ENCODE data around the gene MAPRE2.

MAPRE2 gene

DNA sequence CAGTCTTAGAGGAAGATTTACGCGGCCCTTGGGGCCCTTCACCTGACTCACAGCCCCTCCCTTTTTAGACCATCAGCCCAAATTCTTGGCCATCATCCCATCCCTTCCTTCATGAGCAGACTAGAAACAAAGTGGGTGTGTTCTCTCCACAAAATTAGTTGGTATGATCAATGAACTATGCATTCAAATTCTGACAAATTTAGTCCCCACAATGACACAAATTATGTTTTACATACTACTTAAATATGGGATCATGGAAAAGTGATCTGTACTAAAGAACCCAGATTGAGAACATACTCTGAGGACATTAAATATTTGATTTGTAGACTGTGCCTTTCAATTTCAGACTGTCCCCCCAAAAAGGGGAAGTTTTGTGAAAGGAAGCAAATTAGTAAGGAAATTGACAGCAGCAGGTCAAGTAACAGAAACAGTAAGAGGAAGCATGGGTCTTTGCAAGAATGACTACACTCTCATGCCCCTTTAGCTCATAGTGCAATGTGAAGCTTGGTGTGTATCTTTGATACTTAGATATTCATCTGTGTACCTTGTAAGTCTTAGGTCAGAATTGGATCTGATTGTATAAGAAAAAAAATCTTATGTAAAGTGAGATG is 2.2 kb upstream of the MAPRE2 start:
- DNase-seq, result no peak

DNA sequence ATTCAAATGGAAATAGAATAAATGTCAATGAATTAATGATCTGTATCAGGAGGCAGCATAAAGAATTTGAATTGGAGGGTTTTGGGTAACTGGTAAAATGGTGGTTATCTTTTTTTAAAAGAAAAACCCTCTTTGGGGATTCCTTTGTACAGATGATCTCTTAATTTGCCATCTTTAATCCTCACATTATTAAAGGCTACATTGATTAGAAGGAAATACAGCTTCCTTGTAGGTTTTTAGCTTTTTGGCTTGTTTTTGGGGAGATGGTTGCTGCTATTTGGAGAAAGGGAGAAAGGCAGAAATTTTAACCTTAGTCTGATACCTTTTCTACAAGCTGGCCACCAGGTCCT is 600 bp upstream of the MAPRE2 start:
- DNase-seq, result no peak

DNA sequence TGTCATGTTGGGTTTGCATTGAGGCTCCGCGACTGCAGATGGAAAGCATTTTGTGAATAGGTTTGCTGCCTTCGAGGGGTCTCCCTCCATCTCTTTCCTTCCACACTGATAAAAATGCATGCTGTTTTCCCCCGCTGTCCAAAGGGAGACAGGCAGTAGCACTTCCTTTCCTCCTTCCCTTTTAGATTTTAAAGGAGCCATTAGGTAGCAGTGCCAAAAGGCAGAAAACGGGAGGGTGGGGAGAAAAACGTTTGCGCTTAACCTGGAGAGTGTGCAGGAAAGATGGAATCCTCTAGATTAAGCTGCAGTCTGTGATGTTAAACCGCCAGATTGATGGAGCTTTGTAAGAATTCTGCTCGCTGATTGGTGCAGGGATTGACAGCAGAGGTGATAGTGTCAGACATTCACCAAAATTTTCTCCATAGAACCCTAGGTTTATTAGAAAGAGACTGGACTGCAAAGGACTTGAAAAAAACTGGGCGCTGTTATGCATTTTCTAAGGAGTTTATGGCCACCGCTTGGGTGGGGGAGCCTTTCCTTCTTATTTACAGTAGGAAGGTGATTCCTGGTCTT is 688 bp downstream of the MAPRE2 start:
- no peak for DNase-seq

DNA sequence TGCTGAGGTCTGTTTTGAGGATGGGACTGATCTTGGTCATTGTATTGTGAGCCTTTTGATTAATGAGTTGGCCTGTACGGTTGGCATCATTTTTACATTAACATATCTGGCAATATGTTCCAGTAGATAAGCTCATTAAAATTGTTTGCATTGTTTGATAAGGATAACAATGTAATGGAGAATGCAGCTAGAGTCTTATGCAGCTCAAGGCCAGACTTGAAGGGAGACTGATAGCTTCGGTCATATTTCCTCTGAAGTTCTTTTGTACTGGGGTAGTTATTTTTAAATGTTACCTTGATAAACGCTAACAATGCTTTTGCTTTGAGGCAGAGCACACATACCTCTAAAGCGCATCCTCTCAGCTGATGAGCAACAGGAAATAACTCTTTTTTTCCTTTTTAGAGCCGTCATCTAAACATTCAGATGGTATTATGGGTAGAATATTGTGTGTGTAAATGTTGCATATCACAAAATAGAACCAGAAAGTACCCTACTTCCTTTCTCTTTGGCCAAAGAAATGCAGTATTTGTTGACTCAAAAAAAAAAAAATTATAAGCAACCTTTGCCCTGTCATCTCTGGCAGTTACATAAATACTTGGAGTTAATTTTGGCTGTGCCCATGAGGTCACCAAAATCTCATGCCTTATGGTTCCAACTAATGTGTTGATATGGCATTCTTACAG is 1.3 kb downstream of the MAPRE2 start:
- DNase-seq, result no peak

DNA sequence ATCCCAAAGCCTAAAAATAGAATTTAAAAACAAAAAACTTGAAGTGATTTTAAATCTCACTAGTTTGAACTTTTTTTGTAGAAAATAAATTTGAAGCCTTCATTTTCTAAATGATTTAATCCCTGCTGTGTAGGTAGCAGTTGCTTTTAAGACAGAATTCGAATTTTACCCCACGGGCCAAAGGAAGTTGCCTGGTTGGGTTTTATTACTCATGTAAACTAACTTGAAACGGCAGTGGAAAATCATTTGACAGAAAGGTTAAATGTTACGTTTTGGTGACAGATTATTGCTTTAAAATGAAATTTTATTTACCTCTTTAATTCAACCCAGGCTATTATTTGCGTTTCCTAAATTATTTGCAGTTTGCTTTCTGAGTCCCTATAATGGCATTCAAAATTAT is 2.0 kb downstream of the MAPRE2 start:
- no peak for DNase-seq

DNA sequence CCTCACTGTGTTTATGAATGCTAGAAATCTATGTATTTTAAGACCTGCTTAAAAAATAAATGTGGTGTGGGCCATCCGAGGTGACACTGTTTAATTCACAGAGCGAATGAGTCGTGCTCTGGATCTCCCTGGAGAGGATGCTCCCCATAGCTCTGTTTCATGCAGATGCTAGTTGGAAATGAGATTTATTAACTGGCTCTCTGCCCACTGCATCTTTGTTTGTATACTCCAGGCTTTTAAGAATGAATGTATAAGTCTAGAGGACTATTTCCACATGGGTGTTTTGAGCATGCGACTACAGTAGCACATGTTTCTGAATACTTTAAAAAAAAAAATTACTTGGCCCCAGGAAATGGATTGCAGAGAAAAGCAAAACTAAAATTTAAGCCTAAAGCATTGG is 3.9 kb downstream of the MAPRE2 start:
- DNase-seq, result no peak

DNA sequence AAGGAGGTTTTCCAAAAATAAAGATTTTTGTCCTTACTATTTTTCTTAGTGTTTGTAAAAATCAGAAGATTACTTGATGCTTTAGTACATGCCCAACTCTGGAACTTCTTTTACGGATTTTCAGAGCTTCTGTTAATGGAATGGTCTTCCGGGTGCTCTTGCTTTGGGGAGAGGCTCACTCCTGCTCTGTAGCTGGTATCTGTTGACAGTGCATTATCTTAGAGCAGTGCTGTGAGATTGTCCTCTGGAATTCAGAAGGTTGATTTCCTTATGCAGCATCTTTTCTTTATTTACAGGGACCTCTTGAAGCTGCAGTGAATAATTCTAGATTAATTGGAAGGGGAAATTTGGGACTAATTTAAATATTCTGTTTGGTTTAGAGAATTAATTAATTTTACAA is 4.6 kb downstream of the MAPRE2 start:
- no peak for DNase-seq

DNA sequence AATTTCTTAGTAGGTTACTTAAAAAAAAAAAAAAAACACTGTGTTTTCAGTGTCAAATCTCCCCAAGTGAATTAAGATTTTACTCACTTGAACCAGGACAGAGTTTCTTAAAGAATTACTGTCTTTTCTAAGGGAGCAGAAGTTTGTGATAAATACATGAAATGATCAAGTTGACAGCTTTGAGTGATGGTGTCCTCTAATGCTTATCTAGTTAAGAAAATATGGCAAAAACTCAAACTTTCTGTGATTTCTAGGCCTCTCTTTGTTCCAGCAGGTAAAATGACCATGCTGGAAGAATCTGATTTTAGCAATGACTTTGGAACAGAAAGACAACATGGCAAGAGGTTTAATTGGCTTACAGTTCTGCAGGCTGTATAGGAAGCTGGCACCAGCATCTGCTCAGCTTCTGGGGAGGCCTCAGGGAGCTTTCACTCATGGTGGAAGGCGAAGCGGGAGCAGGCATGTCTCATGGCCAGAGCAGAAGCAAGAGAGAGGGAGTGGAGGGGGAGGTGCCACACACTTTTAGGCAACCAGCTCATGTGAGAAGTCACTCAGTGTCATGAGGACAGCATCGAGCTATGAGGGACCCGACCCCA is 6.6 kb downstream of the MAPRE2 start:
- no peak for DNase-seq

DNA sequence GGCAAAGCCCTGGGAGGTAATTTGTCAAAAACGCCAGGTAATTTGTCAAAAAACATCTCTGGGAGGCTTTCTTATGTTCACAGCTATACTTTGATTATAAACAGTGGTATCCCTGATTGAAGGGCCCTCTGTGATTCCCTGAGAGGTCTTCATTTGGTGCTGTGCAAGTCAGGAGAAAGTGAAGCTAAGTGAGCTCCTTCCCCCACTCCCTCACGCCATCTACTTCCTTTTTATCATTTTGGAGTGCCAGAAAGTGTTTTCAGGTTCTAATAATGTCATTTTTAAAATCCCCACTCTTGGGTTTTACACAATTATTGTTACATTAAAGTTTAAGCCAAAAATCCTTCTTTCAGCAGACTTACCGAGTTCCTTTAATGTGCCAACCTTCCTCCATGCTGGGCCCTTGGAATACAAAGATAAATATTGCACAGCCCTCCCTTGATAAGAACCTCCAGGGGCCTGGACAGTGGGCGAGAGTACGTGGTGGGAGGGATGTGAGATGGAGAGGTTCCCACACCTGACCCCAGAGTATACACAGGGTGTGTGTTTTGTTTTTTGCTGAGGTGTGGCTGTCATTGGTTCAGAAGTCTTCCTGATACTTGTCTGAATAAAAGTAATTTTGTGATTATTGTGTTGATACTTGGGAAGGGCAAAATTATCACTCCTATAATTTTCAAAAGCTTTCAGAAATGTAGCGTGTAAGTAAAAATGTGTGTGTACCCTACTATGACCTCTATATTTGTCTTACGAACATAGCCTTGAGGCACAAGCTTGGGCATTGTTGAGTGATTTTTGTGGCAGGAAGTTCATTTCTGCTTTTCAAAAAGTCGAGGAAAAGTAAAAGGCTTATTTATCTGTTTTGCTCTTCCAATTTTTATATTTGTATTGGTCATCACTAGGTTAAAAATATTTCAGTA is 8.2 kb downstream of the MAPRE2 start:
- no peak for DNase-seq

DNA sequence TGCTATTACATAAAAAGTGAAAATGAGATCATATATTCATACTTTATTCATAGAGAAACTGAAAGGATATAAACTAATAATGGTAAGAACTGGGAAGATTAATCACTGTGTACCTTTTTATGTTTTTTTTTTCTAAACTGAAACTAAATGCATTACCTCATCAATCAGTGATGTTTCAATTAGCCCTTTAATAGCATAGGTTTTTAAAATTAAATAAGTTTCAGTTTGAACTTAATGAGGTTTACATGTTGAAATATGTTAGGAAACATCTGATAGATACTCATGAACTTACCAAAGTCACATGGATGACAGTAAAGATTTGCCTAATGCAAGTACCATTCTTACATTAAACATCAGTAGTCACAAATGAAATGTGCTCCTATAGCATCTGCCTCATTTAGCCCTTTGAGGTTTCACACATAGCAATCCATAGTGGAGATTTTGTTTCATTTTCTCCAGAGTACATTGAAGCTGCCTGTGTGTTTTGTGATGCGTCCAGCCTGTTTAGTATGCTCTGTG is 8.9 kb downstream of the MAPRE2 start:
- no peak for DNase-seq

DNA sequence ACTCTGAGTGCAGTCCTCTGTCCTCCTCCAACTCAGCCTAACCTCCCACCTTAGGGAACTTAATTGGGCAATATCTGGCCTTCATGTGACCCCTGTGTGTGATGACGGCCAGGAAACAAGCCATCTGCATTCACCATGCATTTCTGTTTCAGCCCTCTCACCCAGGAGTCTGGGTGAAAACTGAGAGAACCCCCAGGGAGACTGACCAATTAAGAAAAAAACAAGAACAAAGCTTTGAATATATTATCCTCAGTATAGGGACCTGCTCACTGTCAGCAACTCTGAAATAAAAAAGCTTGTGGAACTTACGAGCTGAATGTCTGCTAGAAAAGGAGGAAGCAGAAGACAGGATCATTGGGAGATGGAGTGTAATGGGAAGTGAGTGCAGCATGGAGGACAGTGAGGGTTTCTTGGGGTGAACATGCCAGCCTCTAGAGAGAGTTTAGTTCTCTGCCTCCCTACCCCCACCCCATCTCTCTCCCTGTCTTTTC is 9.5 kb downstream of the MAPRE2 start:
- DNase-seq, result no peak

DNA sequence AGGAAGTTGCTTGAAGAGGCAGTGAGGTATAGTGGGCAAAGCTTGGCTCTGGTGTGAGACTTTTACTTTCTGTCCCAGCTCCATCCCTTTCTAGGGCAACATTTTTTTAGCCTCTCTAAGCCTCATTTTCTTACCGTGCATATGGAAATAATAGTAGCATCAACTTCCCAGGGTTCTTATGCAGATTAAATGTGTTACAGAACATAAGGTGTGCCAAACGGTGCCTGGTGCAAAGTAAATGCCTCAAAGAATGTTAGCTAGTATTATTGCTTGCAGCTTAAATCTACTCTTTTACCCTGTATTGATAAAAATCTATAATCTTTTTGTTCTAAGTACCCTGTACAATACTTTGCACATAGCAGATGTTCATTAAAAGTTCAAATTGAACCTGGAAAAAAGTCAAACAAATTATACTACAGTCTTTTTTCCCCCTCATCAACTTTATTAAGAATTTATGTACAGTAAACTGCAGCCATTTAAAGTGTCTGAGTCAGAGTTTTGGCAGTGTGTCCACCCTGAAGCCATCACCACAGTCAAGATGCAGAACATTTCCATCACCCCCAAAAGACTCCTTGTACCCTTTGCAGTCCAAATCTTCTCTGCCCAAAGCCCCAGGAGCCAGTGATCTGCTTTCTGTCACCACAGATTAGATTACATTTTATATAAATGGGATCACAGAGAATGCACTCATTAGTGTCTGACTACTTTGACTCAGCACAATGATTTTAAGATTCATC is 10.6 kb downstream of the MAPRE2 start:
- no peak for DNase-seq

DNA sequence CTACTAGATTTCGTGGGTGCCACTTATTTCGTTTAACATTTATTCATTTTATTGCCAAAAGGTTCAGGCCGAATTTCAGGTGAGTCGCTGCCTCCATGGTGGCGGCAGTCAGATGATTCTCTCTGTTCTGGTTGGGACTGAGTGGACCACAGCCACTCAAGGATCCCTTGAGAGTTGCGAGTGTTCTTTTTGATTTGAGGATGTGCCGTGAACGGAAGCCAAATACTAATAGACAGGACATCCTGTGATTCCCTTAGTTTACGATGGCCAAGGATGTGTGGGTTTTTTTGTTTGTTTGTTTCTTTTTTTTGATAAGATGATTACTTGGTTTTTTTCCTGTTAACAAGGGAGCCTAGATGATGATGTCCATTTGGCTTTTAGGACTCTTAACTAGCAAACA is 13.2 kb downstream of the MAPRE2 start:
- DNase-seq, result no peak

DNA sequence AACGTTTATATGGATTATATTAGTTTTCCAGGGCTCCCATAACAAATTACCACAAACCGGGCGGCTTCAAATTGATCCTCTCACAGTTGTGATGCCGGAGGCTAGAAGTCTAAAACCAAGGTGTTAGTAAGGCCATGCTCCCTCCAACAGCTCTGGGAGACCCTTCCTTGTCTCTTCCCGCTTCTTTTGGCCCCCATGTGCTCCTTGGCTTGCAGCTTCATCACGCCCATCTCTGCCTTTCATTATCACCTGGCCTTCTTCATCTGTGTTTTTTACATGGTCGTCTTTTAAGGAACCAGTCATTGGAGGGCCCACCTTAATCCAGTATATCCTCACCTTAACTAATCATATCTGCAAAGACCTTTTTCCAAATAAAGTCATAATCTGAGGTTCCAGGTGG is 13.9 kb downstream of the MAPRE2 start:
- no peak for DNase-seq

DNA sequence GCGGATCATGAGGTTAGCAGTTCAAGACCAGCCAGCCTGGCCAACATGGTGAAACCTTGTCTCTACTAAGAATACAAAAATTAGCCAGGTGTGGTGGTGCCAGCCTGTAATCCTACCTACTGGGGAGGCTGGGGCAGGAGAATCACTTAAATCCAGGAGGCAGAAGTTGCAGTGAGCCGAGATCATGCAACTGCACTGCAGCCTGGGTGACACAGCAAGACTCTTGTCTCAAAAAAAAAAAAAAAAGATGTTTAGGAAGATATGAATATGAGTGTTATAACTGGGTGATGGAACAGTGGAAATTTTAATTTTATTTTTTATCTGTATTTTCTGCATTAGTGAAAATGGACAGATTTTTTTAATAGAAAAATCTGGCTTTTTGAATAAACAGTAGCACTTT is 14.5 kb downstream of the MAPRE2 start:
- DNase-seq, result no peak

DNA sequence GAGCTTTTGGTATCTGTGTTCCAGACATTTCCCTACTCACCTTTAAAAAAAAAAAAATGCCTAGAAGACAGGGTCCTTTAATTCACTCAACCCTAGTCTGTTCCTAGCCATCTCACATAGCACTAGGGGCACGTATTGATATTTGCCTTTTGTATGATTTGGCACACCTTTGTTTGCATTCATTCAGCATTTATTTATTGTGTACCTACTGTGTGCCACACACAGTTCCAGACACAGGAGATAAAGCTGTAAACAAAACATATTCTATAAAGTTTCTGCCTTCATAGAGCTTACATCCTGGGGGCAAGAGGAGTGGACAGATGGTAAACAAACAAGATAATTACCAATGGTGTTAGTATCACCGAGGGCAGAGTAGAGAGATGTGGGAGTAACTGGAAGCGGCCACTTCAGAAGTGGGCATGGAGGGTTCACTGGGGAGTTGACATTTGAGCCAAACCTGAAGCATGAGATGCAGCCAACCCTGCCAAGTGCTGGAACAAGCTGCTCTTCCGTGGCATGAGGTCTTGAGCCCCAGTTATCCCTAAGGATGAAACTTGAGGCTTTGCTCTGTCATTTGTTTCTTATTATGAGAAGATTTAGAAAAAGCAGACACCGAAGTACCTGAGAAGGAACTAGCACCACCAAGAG is 18.2 kb downstream of the MAPRE2 start:
- no peak for DNase-seq

DNA sequence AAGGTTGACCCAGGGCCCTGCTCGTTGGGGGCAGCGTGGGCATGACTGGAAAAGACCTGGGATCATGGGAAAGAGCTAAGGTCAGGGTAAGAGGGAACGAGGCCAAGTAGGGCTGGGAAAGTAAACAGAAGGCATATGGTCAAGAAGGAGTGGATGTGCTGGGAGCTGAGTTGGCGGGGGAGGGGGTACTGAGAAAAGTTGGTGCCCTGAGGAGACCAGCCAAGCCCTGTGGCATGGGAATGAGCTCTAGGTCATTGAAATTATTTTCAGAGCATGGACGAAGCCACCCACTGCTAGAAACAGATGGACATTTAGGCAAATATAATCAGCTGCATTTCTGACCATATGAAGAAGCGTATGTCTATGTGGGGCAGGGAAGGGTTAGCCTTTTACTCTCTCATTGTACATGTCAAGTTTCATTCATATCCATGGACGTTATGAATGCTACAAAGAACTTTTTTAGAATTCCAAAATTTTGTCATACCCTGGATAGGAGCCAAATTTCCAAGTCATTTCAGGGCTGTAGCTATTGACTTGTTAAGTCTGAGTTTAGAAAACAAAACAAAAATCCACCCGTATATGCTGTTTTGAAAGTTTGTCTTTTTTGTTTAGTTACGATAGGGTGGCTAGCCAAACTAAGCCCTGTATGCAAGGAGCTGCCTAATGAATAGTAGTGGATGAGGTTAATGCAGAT is 19.1 kb downstream of the MAPRE2 start:
- DNase-seq, result no peak

DNA sequence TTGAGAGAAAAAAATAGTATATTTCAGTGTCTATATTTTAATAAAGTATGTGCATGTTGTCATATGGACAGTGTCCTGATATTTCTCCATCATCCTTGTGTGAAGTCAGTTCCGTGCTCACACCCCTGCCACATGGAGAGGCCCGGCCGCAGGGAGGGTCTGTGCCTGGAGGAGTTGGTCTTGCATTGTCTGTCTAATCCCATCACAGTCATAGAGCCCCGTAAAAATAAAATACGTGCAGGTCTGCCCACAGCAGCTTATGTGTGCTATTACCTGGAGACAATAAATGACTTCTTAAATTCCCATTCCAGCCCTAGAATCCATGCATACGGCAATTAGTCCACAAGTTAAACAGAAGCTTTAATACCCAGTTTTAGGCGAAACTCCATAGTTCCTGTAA is 20.1 kb downstream of the MAPRE2 start:
- DNase-seq, result no peak

DNA sequence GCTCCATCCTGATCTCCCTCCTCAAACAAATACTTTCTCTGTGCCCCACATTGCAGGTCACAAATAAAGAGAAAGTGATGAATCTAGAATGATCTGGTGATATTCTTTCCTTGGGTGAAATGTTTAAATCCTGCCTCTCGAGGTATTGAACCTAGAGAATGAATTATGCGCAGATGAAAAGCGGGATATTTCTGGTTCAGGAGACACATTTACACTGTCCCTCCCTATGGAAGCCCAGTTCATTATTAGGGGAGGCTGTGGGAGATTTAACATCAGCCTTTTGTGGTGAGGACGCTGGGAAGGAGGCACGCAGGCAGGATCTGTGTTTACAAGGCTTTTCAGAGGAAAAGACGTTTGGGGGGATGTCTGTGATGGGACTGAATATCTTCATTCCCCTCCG is 20.6 kb downstream of the MAPRE2 start:
- DNase-seq, result no peak

DNA sequence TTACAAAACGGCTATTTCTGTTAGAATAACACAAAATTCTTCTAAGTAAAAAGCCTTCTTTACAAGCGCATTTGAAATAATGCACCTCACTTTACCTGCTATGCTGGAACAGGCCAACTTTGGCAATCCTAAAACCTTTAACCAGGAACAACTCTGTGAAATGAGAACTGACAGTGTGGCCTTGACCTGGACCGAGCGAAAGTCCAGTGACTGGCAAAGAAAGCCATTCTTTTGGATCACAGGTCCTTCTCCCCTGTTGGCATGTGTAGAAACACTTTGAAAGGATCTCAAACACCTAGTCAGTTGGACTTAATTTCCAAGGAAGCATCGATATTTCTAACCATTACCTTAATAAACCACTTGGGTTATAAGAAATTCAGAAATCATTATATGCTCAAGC is 21.2 kb downstream of the MAPRE2 start:
- DNase-seq, result no peak
